GM23248 (cell line): ENCODE measurements around the gene HAGHL.
"Not testable (repeated sequence)": the region's sequence is repeated elsewhere in the genome, so short reads cannot be mapped to it uniquely, and the experiment has no call there.

ENCODE experiments used
- EZH2 ChIP-seq: fragments of 200-600 bp; sonication (generic); IDR thresholded peaks from 2 replicates; pipeline ENCODE4 v1.6.1; 2018; ENCODE audit warnings: antibody characterized with exemption, mild to moderate bottlenecking; ENCODE audit not compliant: insufficient read depth, poor library complexity, severe bottlenecking
- EZH2phosphoT487 ChIP-seq: fragments of 200-600 bp; sonication (generic); IDR thresholded peaks from 2 replicates; pipeline ENCODE4 v1.6.1; 2018; ENCODE audit warnings: antibody characterized with exemption, moderate library complexity, mild to moderate bottlenecking, low read depth; ENCODE audit not compliant: insufficient read depth

DNA sequence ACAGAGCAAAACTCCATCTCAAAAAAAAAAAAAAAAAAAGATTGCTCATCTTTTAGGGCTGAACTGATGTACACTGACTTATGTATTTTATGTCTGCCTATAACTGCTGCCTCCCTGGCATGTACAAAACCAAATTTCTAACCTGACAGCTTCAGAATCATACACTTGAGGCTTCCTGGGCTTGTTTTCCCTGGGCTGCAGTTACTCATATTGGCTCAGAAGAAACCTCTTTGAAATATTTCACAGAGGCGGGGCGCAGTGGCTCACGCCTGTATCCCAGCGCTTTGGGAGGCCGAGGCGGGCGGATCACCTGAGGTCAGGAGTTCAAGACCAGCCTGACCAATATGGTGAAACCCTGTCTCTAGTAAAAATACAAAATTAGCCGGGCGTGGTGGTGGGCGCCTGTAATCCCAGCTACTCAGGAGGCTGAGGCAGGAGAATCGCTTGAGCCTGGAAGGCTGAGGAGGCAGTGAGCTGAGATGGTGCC is 27.3 kb downstream of the HAGHL start:
- not testable (repeated sequence) for TF ChIP-seq EZH2, EZH2phosphoT487
